HG03442 (cell line): ENCODE data around the gene BHLHE23.
A peak's percentile ranks its signal among the peaks of the same experiment; 100 is the strongest.

Experiments used
- ATAC-seq: cut with Tn5 transposase; IDR thresholded peaks from one replicate; pipeline ENCODE4 v1.9.1; 2021; ENCODE audit warnings: mild to moderate bottlenecking, moderate library complexity; ENCODE audit not compliant: unreplicated experiment

The BHLHE23 gene

GRCh38 chr20:62993856-62994494 lies 12.8 kb downstream of the BHLHE23 start:
- ATAC-seq: no peak

GRCh38 chr20:62991863-62992262 lies 14.9 kb downstream of the BHLHE23 start:
- no peak for ATAC-seq

- ATAC-seq: no peak
Observed at GRCh38 chr20:62991196-62991807, 15.5 kb downstream of the BHLHE23 start.

GRCh38 chr20:62990306-62990825 lies 16.4 kb downstream of the BHLHE23 start:
- ATAC-seq: no peak

GRCh38 chr20:62989201-62989601 lies 17.6 kb downstream of the BHLHE23 start:
- ATAC-seq: no peak

- no peak for ATAC-seq
Observed at GRCh38 chr20:62987114-62987513, 19.6 kb downstream of the BHLHE23 start.

GRCh38 chr20:62986257-62986800 lies 20.4 kb downstream of the BHLHE23 start:
- ATAC-seq: no peak

GRCh38 chr20:62985444-62985778 lies 21.4 kb downstream of the BHLHE23 start:
- ATAC-seq: no peak

GRCh38 chr20:62984666-62985443 lies 21.9 kb downstream of the BHLHE23 start:
- no peak for ATAC-seq

- no peak for ATAC-seq
Observed at GRCh38 chr20:62983210-62983609, 23.6 kb downstream of the BHLHE23 start.

- no peak for ATAC-seq
Observed at GRCh38 chr20:62982124-62983075, 24.4 kb downstream of the BHLHE23 start.

GRCh38 chr20:62980970-62981369 lies 25.8 kb downstream of the BHLHE23 start:
- ATAC-seq: no peak

GRCh38 chr20:62980380-62980960 lies 26.3 kb downstream of the BHLHE23 start:
- no peak for ATAC-seq

GRCh38 chr20:62979876-62980373 lies 26.8 kb downstream of the BHLHE23 start:
- no peak for ATAC-seq

- no peak for ATAC-seq
Observed at GRCh38 chr20:62979310-62979709, 27.5 kb downstream of the BHLHE23 start.

GRCh38 chr20:62978561-62978943 lies 28.2 kb downstream of the BHLHE23 start:
- ATAC-seq: no peak

- peak; percentile 57 for ATAC-seq
Observed at GRCh38 chr20:62977613-62978560, 28.9 kb downstream of the BHLHE23 start.

- no peak for ATAC-seq
Observed at GRCh38 chr20:62976886-62977285, 29.9 kb downstream of the BHLHE23 start.
